Measurements from ENCODE around the gene MYO16. TPM values are rescaled to one million over a fixed set of nuclear protein-coding genes. Genes with fewer than 3 reads are reported as not detected.

Gene MYO16
- total and polyA plus RNA-seq, 2 of the 4 experiments (the other 2 are of a cell fraction): under 0.01 to 0.03 TPM

GRCh38 chr13:109105899-109106298 is 476.5 kb downstream of the MYO16 start:
- Histone ChIP-seq H3K56ac (ENCODE audit: extremely low read depth, insufficient read depth, low read length) (no peak overlapping the region), H2BK20ac (ENCODE audit: low read depth, low read length) (no peak overlapping the region), H2AK5ac (ENCODE audit: low read depth, low read length) (no peak overlapping the region), H4K91ac (ENCODE audit: insufficient read depth, low read depth, low read length) (no peak overlapping the region), H3K27ac (ENCODE audit: insufficient read depth, low read length) (no peak overlapping the region), H3K27me3 (ENCODE audit: control insufficient read depth, insufficient read depth, low read length) (peaks cover 9% of the 10 kb centered on the region), H3K9me3 (ENCODE audit: control insufficient read depth, insufficient read depth, low read length) (no peaks in the 10 kb centered on the region), H3K14ac (replicated peaks; ENCODE audit: low read depth, low read length) (no peak overlapping the region), H4K8ac (ENCODE audit: low read depth in 2 of 2, low read length in 2 of 2) (no peak overlapping the region), H3K9me1 (ENCODE audit: insufficient read depth, low read length) (peaks cover 2% of the 10 kb centered on the region; the same call in 1 of the 2 replicates), H2AK9ac (replicated peaks; ENCODE audit: low read depth, low read length, poor library complexity) (no peak overlapping the region), H4K5ac (ENCODE audit: low read depth, low read length) (no peak overlapping the region), H3K23ac (ENCODE audit: low read depth, low read length) (no peak overlapping the region), H3K4me3 (ENCODE audit: insufficient read depth, low read depth, low read length) (no peak overlapping the region), H2BK120ac (ENCODE audit: low read depth, low read length) (no peak overlapping the region), H2BK5ac (ENCODE audit: low read depth, low read length, poor library complexity, severe bottlenecking) (no peak overlapping the region), H4K20me1 (ENCODE audit: insufficient read depth, low read length) (no peaks in the 10 kb centered on the region), H3K9ac (ENCODE audit: low read depth, low read length) (no peak overlapping the region), H3K36me3 (ENCODE audit: control insufficient read depth, insufficient read depth, low read length) (no peaks in the 10 kb centered on the region), H3K79me1 (ENCODE audit: low read depth in 1 of 2, low read length in 2 of 2) (no peaks in the 10 kb centered on the region), H3K4me1 (ENCODE audit: control insufficient read depth, insufficient read depth, low read length) (no peaks in the 10 kb centered on the region; the same call in 1 of the 2 replicates), H3K18ac (ENCODE audit: low read depth, low read length) (no peak overlapping the region), H2AFZ (replicated peaks; ENCODE audit: low read length, poor library complexity) (no peak overlapping the region), H3K4ac (ENCODE audit: low read depth, low read length) (no peak overlapping the region), H2BK15ac (ENCODE audit: low read depth, low read length) (no peak overlapping the region), H3K4me2 (ENCODE audit: low read depth, low read length) (peak overlapping the region; percentile 42; the same call in 1 of the 2 replicates)
- ChIA-PET POLR2A (ENCODE audit: unreplicated experiment) (interaction anchor here (0.6 kb wide), 1 partner anchor 20 kb away, joined by 3 read pairs; no protein-coding TSS in a partner anchor), CTCF (no interaction called here)
- no peak for TF ChIP-seq RAD21 (IDR thresholded peaks at IDR 0.05; ENCODE audit: low read length)
- TF ChIP-seq MAZ (IDR thresholded peaks at IDR 0.05; ENCODE audit: borderline replicate concordance, low read depth, low read length): no peak
- TF ChIP-seq CTCF (conservative IDR thresholded peaks at IDR 0.05; ENCODE audit: low read depth, low read length): no peak
- no peak for TF ChIP-seq NFE2L2 (IDR thresholded peaks at IDR 0.05; ENCODE audit: low read depth, low read length)
- TF ChIP-seq CHD1 (IDR thresholded peaks at IDR 0.05; ENCODE audit: low read depth, low read length): no peak
- peak; percentile 38; the same call in 1 of the 2 replicates for TF ChIP-seq CEBPB (IDR thresholded peaks at IDR 0.05; ENCODE audit: low read depth, low read length)
- no CpG with 5 or more reads among the region's 4 CpGs for WGBS, 2 experiments (ENCODE audit: extremely low coverage in 2 of 2, insufficient read length in 1 of 2)
- DNase-seq: peak; percentile 52
- dilution Hi-C loops (cut with HindIII; ENCODE audit: low sequenced_read_pairs, unreplicated experiment): no loop called here
- no TSS peak for BruUV-seq (replicated peaks)
- in situ Hi-C loops (cut with MboI; ENCODE audit: low sequenced_read_pairs): no loop called here
- intact Hi-C loops (cut with micrococcal nuclease): no loop called here
- peak; percentile 87 for ATAC-seq (ENCODE audit: low read depth)
